Measurements from ENCODE around the gene NRIP1. TPM values are rescaled to one million over a fixed set of nuclear protein-coding genes. Genes with fewer than 3 reads are reported as not detected.

The NRIP1 gene, protein sequence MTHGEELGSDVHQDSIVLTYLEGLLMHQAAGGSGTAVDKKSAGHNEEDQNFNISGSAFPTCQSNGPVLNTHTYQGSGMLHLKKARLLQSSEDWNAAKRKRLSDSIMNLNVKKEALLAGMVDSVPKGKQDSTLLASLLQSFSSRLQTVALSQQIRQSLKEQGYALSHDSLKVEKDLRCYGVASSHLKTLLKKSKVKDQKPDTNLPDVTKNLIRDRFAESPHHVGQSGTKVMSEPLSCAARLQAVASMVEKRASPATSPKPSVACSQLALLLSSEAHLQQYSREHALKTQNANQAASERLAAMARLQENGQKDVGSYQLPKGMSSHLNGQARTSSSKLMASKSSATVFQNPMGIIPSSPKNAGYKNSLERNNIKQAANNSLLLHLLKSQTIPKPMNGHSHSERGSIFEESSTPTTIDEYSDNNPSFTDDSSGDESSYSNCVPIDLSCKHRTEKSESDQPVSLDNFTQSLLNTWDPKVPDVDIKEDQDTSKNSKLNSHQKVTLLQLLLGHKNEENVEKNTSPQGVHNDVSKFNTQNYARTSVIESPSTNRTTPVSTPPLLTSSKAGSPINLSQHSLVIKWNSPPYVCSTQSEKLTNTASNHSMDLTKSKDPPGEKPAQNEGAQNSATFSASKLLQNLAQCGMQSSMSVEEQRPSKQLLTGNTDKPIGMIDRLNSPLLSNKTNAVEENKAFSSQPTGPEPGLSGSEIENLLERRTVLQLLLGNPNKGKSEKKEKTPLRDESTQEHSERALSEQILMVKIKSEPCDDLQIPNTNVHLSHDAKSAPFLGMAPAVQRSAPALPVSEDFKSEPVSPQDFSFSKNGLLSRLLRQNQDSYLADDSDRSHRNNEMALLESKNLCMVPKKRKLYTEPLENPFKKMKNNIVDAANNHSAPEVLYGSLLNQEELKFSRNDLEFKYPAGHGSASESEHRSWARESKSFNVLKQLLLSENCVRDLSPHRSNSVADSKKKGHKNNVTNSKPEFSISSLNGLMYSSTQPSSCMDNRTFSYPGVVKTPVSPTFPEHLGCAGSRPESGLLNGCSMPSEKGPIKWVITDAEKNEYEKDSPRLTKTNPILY (N-terminal part only)
- total RNA-seq (10 to 100 TPM; 39.5 to 77.9 TPM), polyA plus RNA-seq (ENCODE audit: insufficient read length in 2 of 2) (10 to 100 TPM; 17.0 to 25.8 TPM)
- long read RNA-seq, donor 1, full-length matches to known transcripts: 3 of 3 reads
- long read RNA-seq, donor 1, partial matches to known transcripts: 0 of 3 reads
- long read RNA-seq, donor 1, other reads (novel, unspliced or antisense): 0 of 3 reads
- long read RNA-seq, donor 2: 0 reads
- long read RNA-seq, donor 3, full-length matches to known transcripts: 4 of 4 reads
- long read RNA-seq, donor 3, partial matches to known transcripts: 0 of 4 reads
- long read RNA-seq, donor 3, other reads (novel, unspliced or antisense): 0 of 4 reads
- long read RNA-seq, donor 4, full-length matches to known transcripts: 3 of 3 reads
- long read RNA-seq, donor 4, partial matches to known transcripts: 0 of 3 reads
- long read RNA-seq, donor 4, other reads (novel, unspliced or antisense): 0 of 3 reads

GRCh38 chr21:15064576-15065391 lies at the start of gene NRIP1:
TSS of gene NRIP1 (minus strand) at chr21:15065000. CDS start at chr21:14968192, 96,808 bp downstream.
- Histone ChIP-seq H3K27ac (ENCODE audit: low read depth, low read length) (peak within 1 kb of the TSS; percentile 95), H3K36me3 (ENCODE audit: control insufficient read depth, insufficient read depth, low read length) (no peaks in the 10 kb centered on the region)
- DNase-seq (ENCODE audit: low read depth in 4 of 6, low spot score in 6 of 6): peak in 5 of 6 donors; percentile 81 to 96 (median 87)

GRCh38 chr21:15112858-15113257 lies 48.1 kb upstream of the NRIP1 start:
- H3K9me3 ChIP-seq (ENCODE audit: control insufficient read depth, insufficient read depth, low read length): no peaks in the 10 kb centered on the region
- no peak overlapping the region for H3K4me3 ChIP-seq (ENCODE audit: low read depth, low read length)
- WGBS (ENCODE audit: insufficient coverage): no CpG with 5 or more reads among the region's 4 CpGs
- H3K27me3 ChIP-seq (ENCODE audit: control insufficient read depth, insufficient read depth, low read length): no peaks in the 10 kb centered on the region
- no peaks in the 10 kb centered on the region for H3K36me3 ChIP-seq (ENCODE audit: control insufficient read depth, insufficient read depth, low read length)
- H3K27ac ChIP-seq (ENCODE audit: low read depth, low read length): no peak overlapping the region
- no peak for DNase-seq (ENCODE audit: low read depth in 4 of 6, low spot score in 6 of 6)
- no peaks in the 10 kb centered on the region for H3K4me1 ChIP-seq (ENCODE audit: control insufficient read depth, insufficient read depth, low read length)

More at GRCh38 chr21:15064576-15065391, at the start of gene NRIP1:
- no peaks in the 10 kb centered on the region for H3K27me3 ChIP-seq (ENCODE audit: control insufficient read depth, insufficient read depth, low read length)
- 0% methylated on average over 116 of the region's 116 CpGs for WGBS (ENCODE audit: insufficient coverage)
- peak within 1 kb of the TSS; percentile 73 for H3K4me3 ChIP-seq (ENCODE audit: low read depth, low read length)
- no peaks in the 10 kb centered on the region for H3K9me3 ChIP-seq (ENCODE audit: control insufficient read depth, insufficient read depth, low read length)
- H3K4me1 ChIP-seq (ENCODE audit: control insufficient read depth, insufficient read depth, low read length): no peaks in the 10 kb centered on the region

GRCh38 chr21:15108801-15109200 lies 44.0 kb upstream of the NRIP1 start:
- Histone ChIP-seq H3K27me3 (ENCODE audit: control insufficient read depth, insufficient read depth, low read length) (no peaks in the 10 kb centered on the region), H3K4me3 (ENCODE audit: low read depth, low read length) (no peak overlapping the region), H3K4me1 (ENCODE audit: control insufficient read depth, insufficient read depth, low read length) (no peaks in the 10 kb centered on the region), H3K27ac (ENCODE audit: low read depth, low read length) (no peak overlapping the region), H3K36me3 (ENCODE audit: control insufficient read depth, insufficient read depth, low read length) (no peaks in the 10 kb centered on the region), H3K9me3 (ENCODE audit: control insufficient read depth, insufficient read depth, low read length) (no peaks in the 10 kb centered on the region)
- whole genome bisulfite sequencing (ENCODE audit: insufficient coverage): 88% methylated on average over 1 of the region's 2 CpGs
- peak in 1 of 6 donors; percentile 55 for DNase-seq (ENCODE audit: low read depth in 4 of 6, low spot score in 6 of 6)

DNA sequence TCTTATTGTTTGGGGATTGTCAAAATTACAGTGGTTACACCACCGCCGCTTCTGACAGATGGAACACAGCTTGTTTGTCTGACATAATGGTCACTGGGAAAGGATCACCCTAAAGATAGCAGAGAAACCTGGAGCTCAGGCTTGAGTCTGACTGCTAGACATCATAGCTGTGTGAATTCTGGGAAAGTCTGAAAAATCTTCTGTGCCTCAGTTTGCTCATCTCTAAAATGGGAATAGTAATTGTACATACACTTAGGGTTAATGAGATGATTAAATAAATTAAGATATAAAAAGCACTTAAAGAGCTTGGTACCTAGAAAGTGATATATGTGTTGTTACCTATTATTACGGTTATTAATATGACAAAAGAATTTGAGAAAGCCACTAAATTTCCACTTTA lies 39.7 kb upstream of the NRIP1 start:
- H3K4me1 ChIP-seq (ENCODE audit: control insufficient read depth, insufficient read depth, low read length): no peaks in the 10 kb centered on the region
- no peak for DNase-seq (ENCODE audit: low read depth in 4 of 6, low spot score in 6 of 6)
- no peak overlapping the region for H3K4me3 ChIP-seq (ENCODE audit: low read depth, low read length)
- H3K9me3 ChIP-seq (ENCODE audit: control insufficient read depth, insufficient read depth, low read length): no peaks in the 10 kb centered on the region
- H3K27ac ChIP-seq (ENCODE audit: low read depth, low read length): no peak overlapping the region
- H3K27me3 ChIP-seq (ENCODE audit: control insufficient read depth, insufficient read depth, low read length): no peaks in the 10 kb centered on the region
- H3K36me3 ChIP-seq (ENCODE audit: control insufficient read depth, insufficient read depth, low read length): no peaks in the 10 kb centered on the region
- WGBS (ENCODE audit: insufficient coverage): 90% methylated on average over 2 of the region's 3 CpGs

DNA sequence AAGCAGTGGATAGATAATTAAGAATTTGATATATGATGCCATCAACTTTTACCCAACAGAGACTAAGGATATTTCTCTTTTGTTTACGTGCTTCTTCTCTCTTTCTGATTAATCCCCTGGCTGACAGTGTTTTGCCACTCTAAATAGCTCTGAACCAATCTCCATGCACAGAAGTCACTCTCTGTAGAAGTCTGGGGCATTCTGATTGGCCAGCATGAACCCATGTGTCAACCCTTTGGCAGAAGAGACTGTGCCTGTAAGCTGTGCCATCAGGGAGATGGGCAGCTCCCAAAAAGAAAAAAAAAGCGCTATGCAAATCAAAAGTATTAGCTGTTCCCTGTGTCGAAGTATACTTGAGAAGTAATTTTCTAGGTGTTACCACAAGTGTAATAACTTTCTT lies 34.1 kb upstream of the NRIP1 start:
- Histone ChIP-seq H3K27ac (ENCODE audit: low read depth, low read length) (no peak overlapping the region), H3K36me3 (ENCODE audit: control insufficient read depth, insufficient read depth, low read length) (no peaks in the 10 kb centered on the region), H3K4me3 (ENCODE audit: low read depth, low read length) (no peak overlapping the region), H3K9me3 (ENCODE audit: control insufficient read depth, insufficient read depth, low read length) (no peaks in the 10 kb centered on the region), H3K27me3 (ENCODE audit: control insufficient read depth, insufficient read depth, low read length) (no peaks in the 10 kb centered on the region), H3K4me1 (ENCODE audit: control insufficient read depth, insufficient read depth, low read length) (no peaks in the 10 kb centered on the region)
- WGBS (ENCODE audit: insufficient coverage): no CpG with 5 or more reads among the region's 3 CpGs
- DNase-seq (ENCODE audit: low read depth in 4 of 6, low spot score in 6 of 6): no peak

DNA sequence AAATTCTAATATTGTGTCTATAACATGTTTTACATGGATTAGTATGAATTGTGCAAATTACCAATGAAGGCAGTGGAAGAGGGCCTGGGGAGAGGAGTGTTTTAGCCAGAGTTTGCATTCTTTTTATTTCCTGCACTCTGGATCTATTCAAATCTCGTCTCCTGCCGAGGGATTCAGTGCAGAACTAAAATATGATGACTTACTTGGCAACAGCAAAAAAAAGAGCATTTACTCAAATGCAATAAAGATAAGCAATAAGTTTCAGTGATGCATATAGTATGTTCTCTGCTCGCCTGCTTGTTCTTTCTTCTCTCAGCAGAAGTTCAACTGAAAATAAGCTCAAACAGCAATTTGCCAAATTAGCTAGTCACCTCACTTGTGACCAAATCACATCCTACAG lies 33.4 kb upstream of the NRIP1 start:
- DNase-seq (ENCODE audit: low read depth in 4 of 6, low spot score in 6 of 6): peak in 1 of 6 donors; percentile 70
- Histone ChIP-seq H3K27me3 (ENCODE audit: control insufficient read depth, insufficient read depth, low read length) (no peaks in the 10 kb centered on the region), H3K4me3 (ENCODE audit: low read depth, low read length) (no peak overlapping the region), H3K9me3 (ENCODE audit: control insufficient read depth, insufficient read depth, low read length) (no peaks in the 10 kb centered on the region), H3K4me1 (ENCODE audit: control insufficient read depth, insufficient read depth, low read length) (no peaks in the 10 kb centered on the region), H3K27ac (ENCODE audit: low read depth, low read length) (no peak overlapping the region), H3K36me3 (ENCODE audit: control insufficient read depth, insufficient read depth, low read length) (no peaks in the 10 kb centered on the region)
- WGBS (ENCODE audit: insufficient coverage): no CpG with 5 or more reads among the region's 3 CpGs

GRCh38 chr21:15097580-15097979 lies 32.8 kb upstream of the NRIP1 start:
- Histone ChIP-seq H3K4me3 (ENCODE audit: low read depth, low read length) (no peak overlapping the region), H3K9me3 (ENCODE audit: control insufficient read depth, insufficient read depth, low read length) (no peaks in the 10 kb centered on the region), H3K27ac (ENCODE audit: low read depth, low read length) (no peak overlapping the region), H3K36me3 (ENCODE audit: control insufficient read depth, insufficient read depth, low read length) (no peaks in the 10 kb centered on the region), H3K4me1 (ENCODE audit: control insufficient read depth, insufficient read depth, low read length) (no peaks in the 10 kb centered on the region), H3K27me3 (ENCODE audit: control insufficient read depth, insufficient read depth, low read length) (no peaks in the 10 kb centered on the region)
- no peak for DNase-seq (ENCODE audit: low read depth in 4 of 6, low spot score in 6 of 6)
- WGBS (ENCODE audit: insufficient coverage): no CpG with 5 or more reads among the region's 3 CpGs

DNA sequence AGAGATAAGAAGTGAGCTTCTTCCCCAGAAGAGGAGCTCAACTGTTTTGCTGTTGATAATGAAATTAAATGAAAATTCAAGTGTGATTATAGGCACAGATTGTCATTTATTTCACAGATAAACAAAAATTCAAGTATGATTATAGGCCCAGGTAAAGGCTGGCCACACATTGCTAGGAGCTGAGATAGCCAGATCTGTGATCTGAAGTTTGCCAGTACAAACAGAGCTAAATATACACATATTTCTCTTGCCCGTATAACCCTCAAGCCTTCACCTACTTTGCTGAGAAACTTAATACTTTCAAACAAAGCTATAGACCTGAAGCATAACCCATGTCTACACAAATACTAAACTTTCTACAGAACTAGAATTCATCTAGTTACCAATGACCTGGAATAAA lies 31.3 kb upstream of the NRIP1 start:
- no peak overlapping the region for H3K27ac ChIP-seq (ENCODE audit: low read depth, low read length)
- no peaks in the 10 kb centered on the region for H3K4me1 ChIP-seq (ENCODE audit: control insufficient read depth, insufficient read depth, low read length)
- no peaks in the 10 kb centered on the region for H3K9me3 ChIP-seq (ENCODE audit: control insufficient read depth, insufficient read depth, low read length)
- no peak for DNase-seq (ENCODE audit: low read depth in 4 of 6, low spot score in 6 of 6)
- H3K36me3 ChIP-seq (ENCODE audit: control insufficient read depth, insufficient read depth, low read length): no peaks in the 10 kb centered on the region
- H3K4me3 ChIP-seq (ENCODE audit: low read depth, low read length): no peak overlapping the region
- 100% methylated on average over 1 of the region's 1 CpG for WGBS (ENCODE audit: insufficient coverage)
- no peaks in the 10 kb centered on the region for H3K27me3 ChIP-seq (ENCODE audit: control insufficient read depth, insufficient read depth, low read length)
